Fibroblast of peridontal ligament (primary cell): ENCODE results near the gene PRG2.
A peak's percentile ranks its signal among the peaks of the same experiment; 100 is the strongest.
"Not testable (repeated sequence)": the region's sequence is repeated elsewhere in the genome, so short reads cannot be mapped to it uniquely, and the experiment has no call there.

Experiments
- DNase-seq: peaks from one replicate; pipeline ENCODE4 v3.0.0-alpha.2; 2010; ENCODE audit errors: extremely low read depth

PRG2 gene

GRCh38 chr11:57347336-57347735 is 43.1 kb downstream of the PRG2 start:
- DNase-seq: no peak

DNA sequence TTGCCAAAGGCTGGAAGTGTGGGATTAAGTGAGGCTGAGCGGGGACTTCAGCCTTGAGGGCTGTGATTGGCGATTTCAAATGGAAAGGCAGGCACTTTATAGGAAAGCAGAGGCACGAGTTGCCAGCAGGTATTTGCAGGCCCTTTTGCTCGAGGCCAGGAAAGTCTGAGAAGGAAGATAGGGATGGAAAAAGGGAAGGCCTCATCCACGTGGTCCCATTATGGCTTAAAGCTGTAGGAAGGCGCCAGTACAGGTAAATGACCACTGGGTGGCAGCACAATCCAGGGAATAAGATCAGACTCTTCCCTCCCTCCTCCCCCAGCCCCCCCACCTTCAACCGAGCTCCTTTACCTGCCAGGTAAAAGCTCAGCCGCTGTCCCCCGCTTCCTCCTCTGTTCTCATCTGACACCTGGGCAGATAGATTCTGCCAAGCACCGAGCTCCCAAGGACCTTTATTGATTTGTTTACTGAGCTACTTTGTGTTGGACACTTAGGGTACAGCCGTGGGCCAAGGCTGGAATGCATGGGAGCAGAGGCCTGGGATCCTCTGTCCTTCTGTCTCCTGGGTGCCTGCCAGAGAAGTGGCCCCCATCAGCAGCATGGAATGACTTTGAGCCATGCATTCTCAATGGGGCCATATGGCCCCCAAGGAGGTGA is 44.8 kb downstream of the PRG2 start:
- DNase-seq: peak; percentile 75

- DNase-seq: no peak
These were observed 45.6 kb downstream of the PRG2 start for GRCh38 chr11:57344826-57345225.

GRCh38 chr11:57343825-57344224 is 46.6 kb downstream of the PRG2 start:
- DNase-seq: no peak

DNA sequence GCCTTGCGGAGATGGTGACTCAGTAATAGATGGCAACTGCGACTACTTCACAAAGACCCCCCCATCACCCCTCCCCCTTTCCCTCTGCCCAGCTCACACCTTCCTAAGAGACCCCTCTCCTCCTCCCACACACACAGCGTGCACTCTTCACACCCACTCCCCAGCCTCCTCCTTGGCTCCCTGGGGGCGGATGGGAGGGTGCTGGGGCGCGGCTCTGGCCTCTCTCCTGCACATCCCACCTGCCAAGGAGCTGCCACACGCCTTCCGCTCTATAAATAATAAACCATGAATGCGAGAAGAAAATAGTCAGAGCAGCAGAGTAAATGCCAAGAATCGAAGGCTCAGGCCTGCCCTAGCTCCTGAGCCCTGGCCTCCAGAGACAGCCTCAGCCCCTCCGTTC is 47.7 kb downstream of the PRG2 start:
- DNase-seq: no peak

- DNase-seq: no peak
These were observed 49.1 kb downstream of the PRG2 start for GRCh38 chr11:57341250-57341808.

DNA sequence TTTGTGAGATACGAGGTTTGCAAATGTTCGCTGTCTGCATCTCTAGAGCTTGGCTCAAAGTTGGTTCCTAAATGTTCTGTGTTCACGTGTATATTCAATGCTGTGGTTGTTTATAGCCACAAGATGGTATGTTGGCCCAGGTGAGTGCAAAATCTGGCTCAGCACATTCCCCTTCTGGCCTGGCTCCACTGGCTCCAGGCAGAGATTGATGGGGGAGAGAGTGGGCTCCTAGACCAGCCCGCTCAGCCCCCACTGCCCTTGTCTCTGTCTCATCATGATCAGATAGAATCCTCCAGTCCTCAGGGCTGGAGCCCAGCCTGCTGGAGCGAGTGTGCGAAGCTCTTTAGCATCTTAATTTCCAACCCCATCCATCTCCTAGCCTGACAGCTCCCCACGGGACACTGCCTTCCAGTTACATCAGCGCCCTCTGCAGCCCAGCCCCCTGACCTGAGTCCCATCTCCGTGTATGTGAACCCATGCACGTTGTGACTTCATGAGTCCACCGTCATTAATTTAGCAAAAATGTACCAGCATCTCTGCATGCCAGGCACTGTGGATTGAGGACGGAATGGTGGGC is 50.3 kb downstream of the PRG2 start:
- no peak for DNase-seq

- no peak for DNase-seq
These were observed 51.1 kb downstream of the PRG2 start for GRCh38 chr11:57339328-57339727.

- no peak for DNase-seq
These were observed 52.3 kb downstream of the PRG2 start, which contains the start of gene P2RX3 for GRCh38 chr11:57338142-57338541. TSS of gene P2RX3 (plus strand) at chr11:57338352. CDS start at chr11:57338551, 199 bp downstream.

- not testable (repeated sequence) for DNase-seq
These were observed 53.6 kb downstream of the PRG2 start for GRCh38 chr11:57336856-57337255.
